Effector CD8-positive, alpha-beta T cell (primary cell): ENCODE measurements around the gene ANK3.

ENCODE experiments used
- DNase-seq: peaks from one replicate; lab custom pipeline; 2025; lab: John Stamatoyannopoulos, UW

Gene ANK3

DNA sequence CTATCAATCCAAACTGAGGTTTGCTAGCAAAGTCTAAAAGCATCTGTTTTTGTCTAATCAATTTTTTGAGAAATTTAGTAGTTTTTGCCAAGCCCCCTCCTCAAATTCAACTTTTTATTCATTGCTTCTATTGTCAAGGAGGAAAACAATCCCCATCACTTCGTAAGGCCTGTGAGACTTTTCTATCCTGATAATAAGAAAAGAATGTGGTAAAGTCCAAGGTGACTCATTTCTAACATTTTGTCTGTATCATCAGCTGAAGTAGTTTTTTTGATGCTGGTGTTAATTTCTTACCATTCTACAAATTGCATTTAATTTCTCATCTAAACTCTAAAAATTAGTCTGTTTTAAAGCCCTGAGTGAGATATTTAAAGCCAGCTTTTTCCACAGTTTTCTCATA, 11.7 kb downstream of the ANK3 start:
- no peak for DNase-seq

GRCh38 chr10:60377042-60377352, 12.7 kb downstream of the ANK3 start:
- no peak for DNase-seq

DNA sequence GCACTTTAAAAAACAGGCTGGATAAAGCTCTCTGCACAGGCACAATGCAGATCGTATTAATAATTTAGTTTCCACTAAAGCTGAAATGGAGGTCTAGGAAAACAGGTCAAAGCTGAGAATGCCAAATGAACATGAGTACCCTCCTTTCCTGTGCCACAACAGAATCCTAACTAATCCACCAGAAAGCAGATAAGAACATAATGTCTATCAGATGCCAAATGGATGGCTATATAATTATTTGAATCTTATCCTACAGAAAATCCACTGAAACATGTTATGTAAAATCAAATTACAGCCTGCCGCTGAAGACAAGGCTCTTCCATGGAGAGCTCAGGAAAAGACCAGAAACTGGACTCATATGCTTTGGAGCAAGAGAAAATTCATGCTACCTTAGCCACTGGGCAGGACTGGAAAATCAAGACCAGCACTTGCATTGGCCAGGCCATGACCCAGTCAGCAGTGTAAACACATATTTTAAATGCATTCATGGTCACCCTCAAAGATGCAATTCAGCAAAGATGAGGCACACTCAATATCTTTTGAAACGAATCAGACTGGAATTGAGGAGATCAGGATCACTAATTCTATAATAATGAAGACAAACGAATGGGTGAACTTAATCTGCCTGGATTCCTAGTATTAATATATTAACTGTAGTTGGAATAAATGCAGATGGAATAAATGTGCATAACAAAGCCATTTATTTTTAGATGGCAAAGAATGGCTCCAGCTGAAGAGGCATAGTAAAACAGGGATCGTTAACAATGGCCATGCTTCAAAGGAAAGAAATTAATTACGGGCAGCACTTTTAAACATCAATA, 13.2 kb downstream of the ANK3 start:
- DNase-seq: no peak

GRCh38 chr10:60375293-60376004, 14.2 kb downstream of the ANK3 start:
- no peak for DNase-seq

GRCh38 chr10:60374836-60375235, 14.8 kb downstream of the ANK3 start:
- no peak for DNase-seq

DNA sequence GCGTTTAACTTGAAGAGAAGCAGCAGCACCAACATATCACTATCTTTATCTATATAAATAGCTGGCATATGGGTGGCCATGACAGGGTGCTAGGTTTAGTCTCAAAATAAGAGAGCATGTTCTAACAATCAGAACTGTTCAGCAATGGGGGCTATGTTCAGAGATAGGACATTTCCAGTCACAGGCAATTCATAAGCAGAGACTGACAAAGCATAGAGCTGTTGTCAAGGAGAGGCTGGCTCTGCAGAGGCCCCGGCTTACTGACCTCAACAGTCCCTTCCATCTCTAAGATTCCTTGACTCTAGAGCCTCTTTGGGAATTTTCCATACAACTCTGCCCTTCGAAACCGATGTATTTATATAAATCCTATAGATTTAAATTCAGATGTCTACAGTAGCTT, 17.2 kb downstream of the ANK3 start:
- no peak for DNase-seq

DNA sequence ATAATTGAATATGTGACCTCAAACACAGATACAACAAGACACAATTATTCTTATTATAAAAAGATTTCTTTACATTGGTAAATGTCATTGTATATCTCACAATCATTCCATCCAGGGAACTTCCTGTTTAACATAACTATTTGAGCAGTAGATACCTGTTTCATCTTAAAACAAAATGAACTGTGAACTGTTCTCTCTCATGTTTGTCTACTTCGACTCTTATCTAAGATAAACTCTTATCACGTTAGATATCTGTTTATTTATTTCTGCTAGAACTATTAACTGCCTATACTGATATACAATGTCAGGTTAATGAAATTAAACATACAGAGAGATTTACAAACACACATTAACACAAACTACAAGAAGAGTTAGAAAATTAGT, 20.1 kb downstream of the ANK3 start:
- DNase-seq: no peak

DNA sequence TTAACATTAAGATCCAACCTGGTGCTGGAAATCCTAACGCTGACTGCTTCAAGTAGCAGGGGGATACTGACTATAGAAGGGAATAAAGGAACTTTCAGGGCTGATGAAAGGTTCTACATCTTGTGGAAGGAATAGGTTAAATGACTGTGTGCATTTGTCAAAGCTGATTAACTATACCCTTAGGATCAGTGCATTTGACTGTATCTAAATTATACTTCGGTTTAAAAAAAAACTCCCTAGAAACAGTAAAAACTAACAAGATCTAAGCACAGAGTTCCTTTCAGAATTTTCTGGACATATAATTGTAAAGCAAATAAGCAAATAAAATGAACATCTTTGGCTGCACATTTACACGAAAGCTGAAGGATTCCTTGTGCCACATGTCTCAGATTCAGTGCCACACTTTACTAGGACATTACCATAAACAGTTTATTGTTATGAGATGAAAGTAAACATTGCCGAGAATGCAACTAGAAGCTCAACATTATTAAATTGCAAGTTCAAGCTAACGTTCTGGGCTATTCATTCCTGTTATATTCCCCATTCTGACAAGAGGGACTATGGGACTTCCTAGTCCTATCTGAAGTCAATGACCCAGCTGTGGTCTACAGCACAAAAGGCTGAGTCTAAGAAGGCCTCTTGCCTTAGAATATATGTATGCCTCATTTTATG, 20.7 kb downstream of the ANK3 start:
- DNase-seq: no peak

DNA sequence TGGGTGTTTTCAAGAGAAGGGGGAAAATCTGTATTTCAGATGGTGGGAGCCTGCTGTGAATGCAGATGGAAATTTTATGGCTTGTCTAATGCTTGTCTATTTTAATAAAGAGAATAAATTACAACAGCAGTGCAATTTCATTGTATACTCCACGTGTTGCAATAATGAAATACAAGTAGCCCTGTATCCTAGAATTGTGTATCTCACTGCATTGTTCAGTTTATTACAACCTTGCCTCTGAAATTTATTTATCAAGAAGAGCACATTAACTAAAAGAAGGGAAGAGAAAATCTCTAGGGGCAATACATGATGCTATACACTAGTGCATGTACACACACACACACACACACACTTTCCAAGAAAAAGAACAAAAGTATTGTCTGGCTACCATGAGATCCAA, 21.8 kb downstream of the ANK3 start:
- no peak for DNase-seq

DNA sequence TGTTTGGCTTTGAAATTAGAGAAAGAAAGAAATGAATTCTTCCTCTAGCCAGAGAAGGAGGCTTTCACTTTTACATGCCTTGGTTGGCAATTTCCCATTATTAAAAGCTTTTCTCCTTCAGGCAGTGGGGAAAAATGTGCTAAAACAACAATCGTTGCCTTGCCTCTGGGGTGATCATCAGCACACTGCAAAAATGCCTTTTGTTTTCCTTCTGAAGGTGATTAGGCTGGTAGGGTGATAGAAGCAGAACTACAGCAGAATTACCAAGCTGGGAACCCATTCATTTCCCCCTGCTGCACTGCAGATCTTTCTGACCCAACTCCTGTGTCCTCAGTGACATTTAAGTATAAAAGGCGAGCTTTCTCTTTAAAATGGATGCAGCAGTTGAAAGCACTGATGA, 22.2 kb downstream of the ANK3 start:
- DNase-seq: no peak

- no peak for DNase-seq
Observed at GRCh38 chr10:60367024-60367423, 22.7 kb downstream of the ANK3 start.

DNA sequence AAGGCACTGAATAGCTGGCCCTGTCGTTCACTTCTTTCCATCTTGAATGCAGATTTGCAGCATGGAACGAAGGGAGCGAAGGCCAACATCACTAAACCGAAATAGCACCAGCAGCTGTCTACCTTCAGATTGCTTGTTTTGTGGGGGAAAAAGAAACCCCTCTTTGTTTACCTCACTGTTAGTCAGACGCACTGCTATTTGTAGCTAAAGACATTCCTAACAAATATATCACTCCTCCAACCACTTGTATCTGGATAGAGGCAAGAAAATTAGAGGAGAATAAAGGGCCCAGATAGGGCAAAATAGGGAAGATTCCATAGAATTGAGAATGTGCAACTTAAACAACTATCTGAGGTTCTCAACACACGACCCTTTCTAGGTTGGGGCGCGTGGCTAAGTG, 26.5 kb downstream of the ANK3 start:
- DNase-seq: no peak

- DNase-seq: no peak
Observed at GRCh38 chr10:60362461-60362860, 27.2 kb downstream of the ANK3 start.

GRCh38 chr10:60359066-60359465, 30.6 kb downstream of the ANK3 start:
- DNase-seq: no peak

DNA sequence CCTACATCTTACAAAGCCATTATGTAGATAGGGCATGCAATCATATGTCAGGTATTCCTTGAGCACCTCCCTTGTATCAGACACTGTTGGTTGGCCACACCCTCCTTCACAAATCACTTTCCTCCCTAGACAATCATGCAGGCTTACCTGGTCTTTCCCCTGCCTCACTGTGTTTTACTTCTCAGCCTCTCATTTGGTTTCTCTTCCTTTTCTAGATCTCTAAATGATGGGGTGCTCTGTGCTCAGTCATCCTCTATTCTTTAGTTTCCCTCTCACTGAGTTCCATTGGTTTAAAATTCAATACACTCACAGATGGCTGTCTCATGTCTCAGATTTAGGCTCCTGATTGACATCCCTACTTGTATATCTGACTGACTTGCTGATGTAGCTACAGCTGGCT, 31.4 kb downstream of the ANK3 start:
- no peak for DNase-seq

DNA sequence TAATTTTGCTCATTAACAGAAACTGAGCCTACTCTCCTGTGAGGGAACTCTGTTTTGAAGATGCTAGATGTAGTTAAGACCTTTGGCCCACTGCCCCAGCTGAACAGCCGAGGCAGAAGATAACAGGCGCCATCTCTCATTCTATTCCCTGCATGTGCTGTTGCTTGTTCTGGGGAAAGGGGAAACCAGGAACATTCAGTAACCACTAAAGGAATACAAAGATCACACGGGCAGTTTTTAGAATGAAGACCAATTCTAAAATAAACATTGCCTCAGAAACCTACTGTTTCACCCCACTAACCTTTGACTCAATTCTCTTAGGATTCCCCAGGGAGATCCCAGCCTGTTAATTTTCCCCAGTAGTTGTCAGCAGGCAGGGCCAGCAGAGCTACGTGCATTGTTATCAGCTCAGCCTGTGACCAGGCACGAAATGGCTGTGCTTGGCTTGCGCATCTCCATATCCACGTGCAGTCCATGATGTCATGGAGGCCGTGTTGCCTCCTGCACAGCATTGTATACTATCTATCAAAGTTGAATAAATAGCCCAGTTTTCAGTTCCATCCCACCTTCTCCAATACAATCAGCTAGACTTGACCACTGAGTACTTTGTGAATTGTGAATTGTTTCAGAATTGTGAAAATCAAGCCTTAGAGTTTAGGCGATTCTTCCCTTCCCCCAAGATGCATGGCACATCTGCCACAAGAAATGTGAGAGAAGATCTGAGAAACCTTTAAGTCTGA, 36.0 kb downstream of the ANK3 start:
- no peak for DNase-seq

- DNase-seq: no peak
Observed at GRCh38 chr10:60352105-60352504, 37.6 kb downstream of the ANK3 start.

- DNase-seq: no peak
Observed at GRCh38 chr10:60351191-60351853, 38.4 kb downstream of the ANK3 start.

DNA sequence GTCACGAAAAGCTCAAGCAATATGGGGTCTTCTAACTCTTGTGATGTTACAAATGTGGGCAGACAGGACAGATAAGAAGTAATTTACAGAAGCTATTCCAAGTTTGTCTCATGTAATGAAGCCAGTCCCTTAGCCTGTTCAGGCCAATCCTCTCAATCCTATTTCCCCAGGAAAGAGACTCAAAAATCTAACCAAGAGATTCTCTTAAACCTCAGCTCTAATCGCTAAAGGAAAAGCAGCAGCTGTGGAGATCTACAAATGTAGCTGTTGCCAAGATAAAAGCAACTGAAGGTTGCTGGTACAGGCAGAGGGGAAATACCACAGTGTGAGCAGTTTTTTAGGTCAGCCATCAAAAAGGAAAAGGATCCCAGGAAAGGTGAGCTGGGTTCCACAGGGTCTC, 39.3 kb downstream of the ANK3 start:
- no peak for DNase-seq

DNA sequence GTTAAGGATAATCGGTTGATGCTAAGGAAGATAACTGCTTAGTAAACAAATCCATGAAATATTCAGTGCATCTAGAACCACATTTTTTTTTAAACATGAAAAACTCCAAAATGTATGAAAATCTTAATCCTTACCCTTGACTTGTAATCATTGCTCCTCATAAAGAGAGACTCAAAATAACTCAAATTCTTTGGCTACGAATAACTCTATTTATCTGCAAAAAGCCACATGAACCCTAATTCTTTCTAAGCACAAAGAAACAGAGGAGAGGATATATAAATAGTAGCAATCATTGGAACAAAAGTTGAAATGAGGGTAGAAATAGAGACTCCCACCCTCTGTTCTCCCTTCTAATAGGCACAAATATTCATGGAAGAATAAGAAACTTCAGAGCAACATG, 40.2 kb downstream of the ANK3 start:
- DNase-seq: no peak

GRCh38 chr10:60348982-60349381, 40.7 kb downstream of the ANK3 start:
- DNase-seq: no peak

DNA sequence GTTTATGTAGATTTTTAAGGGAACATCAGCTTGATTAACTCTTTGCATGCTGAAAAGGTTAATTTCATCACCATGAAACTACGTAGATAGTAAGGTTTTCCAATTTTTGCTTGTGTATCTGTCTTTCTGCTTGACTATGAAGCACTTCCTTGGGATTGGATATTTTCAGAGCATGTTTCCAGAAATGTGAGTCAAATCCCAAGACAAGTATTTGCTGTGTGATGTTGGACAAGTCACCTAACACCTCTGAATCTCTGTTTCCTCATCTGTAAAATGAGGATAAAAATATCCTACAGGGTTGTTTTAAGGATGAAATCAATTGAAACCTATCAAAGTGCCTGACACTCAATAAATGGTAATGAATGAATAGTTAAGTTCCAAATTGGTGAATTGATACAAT, 42.4 kb downstream of the ANK3 start:
- DNase-seq: no peak
